ENCODE results near the gene LSM3. TPM values are rescaled to one million over a fixed set of nuclear protein-coding genes. Genes with fewer than 3 reads are reported as not detected.

LSM3 gene
- total and polyA plus RNA-seq, 7 donors = 8.0 to 20.4 (median 16.5) TPM

GRCh38 chr3:14147617-14148016 lies 31.0 kb upstream of the LSM3 start:
- H3K27me3 ChIP-seq = no peaks in the 10 kb centered on the region
- DNase-seq = no peak
- no peak overlapping the region for H3K4me3 ChIP-seq
- TF ChIP-seq POLR2A (IDR thresholded peaks at IDR 0.05) (no peak), POLR2AphosphoS5 (IDR thresholded peaks at IDR 0.05) (no peak), EP300 (IDR thresholded peaks at IDR 0.05) (no peak), CTCF (IDR thresholded peaks at IDR 0.05) (no peak)
- H3K4me1 ChIP-seq = peaks cover 0 to 43% (median 40%) of the 10 kb centered on the region in 4 donors
- peak overlapping the region in 1 of 4 donors; percentile 87 for H3K27ac ChIP-seq
- WGBS, 2 donors = 92 to 96% methylated on average over 12 of the region's 12 CpGs
- H3K9me3 ChIP-seq = no peaks in the 10 kb centered on the region
- intact Hi-C loops (cut with DNase I) = loop anchor here (10.0 kb wide), 1 partner anchor 1483 kb away; the partner anchor contains the start of gene RAF1
- peaks cover 2 to 70% (median 16%) of the 10 kb centered on the region in 4 donors for H3K36me3 ChIP-seq

GRCh38 chr3:14148041-14148985 lies 30.3 kb upstream of the LSM3 start:
- H3K27me3 ChIP-seq = no peaks in the 10 kb centered on the region
- TF ChIP-seq CTCF (IDR thresholded peaks at IDR 0.05) = no peak
- peak in 1 of 4 donors; percentile 1 for TF ChIP-seq POLR2AphosphoS5 (IDR thresholded peaks at IDR 0.05)
- no peaks in the 10 kb centered on the region for H3K9me3 ChIP-seq
- 90 to 93% methylated on average over 28 of the region's 28 CpGs for WGBS, 2 donors
- no peak overlapping the region for H3K4me3 ChIP-seq
- DNase-seq = no peak
- H3K4me1 ChIP-seq = peaks cover 0 to 36% (median 33%) of the 10 kb centered on the region in 4 donors
- peak overlapping the region in 2 of 4 donors; percentile 6 to 87 for H3K27ac ChIP-seq
- H3K36me3 ChIP-seq = peaks cover 2 to 75% (median 19%) of the 10 kb centered on the region in 4 donors
- intact Hi-C loops (cut with DNase I) = loop anchor here (10.0 kb wide), 1 partner anchor 1484 kb away; the partner anchor contains the start of gene RAF1

GRCh38 chr3:14150078-14150477 lies 28.5 kb upstream of the LSM3 start:
- Histone ChIP-seq H3K9me3 (no peaks in the 10 kb centered on the region), H3K27me3 (no peaks in the 10 kb centered on the region), H3K4me3 (no peak overlapping the region), H3K36me3 (peaks cover 2 to 91% (median 22%) of the 10 kb centered on the region in 4 donors), H3K4me1 (peaks cover 0 to 19% (median 16%) of the 10 kb centered on the region in 4 donors), H3K27ac (no peak overlapping the region)
- TF ChIP-seq POLR2AphosphoS5 (IDR thresholded peaks at IDR 0.05) (no peak), POLR2A (IDR thresholded peaks at IDR 0.05) (no peak), EP300 (IDR thresholded peaks at IDR 0.05) (no peak), CTCF (IDR thresholded peaks at IDR 0.05) (no peak)
- WGBS, 2 donors = 97% methylated on average over 9 of the region's 9 CpGs
- intact Hi-C loops (cut with DNase I) = no loop called here
- DNase-seq = no peak

- Histone ChIP-seq H3K36me3 (peaks cover 2 to 96% (median 22%) of the 10 kb centered on the region in 4 donors), H3K27ac (no peak overlapping the region), H3K9me3 (no peaks in the 10 kb centered on the region), H3K27me3 (no peaks in the 10 kb centered on the region), H3K4me3 (no peak overlapping the region), H3K4me1 (peaks cover 0 to 13% (median 10%) of the 10 kb centered on the region in 4 donors)
- intact Hi-C loops (cut with DNase I) = no loop called here
- WGBS, 2 donors = 97% methylated on average over 9 of the region's 9 CpGs
- TF ChIP-seq EP300 (IDR thresholded peaks at IDR 0.05) (no peak), POLR2AphosphoS5 (IDR thresholded peaks at IDR 0.05) (no peak), CTCF (IDR thresholded peaks at IDR 0.05) (no peak), POLR2A (IDR thresholded peaks at IDR 0.05) (no peak)
- no peak for DNase-seq
Measured at GRCh38 chr3:14150491-14151230, 28.0 kb upstream of the LSM3 start.

Measured in sigmoid colon (tissue), 7 donors.